ENCODE data around the gene ISCU. TPM values are rescaled to one million over a fixed set of nuclear protein-coding genes. Genes with fewer than 3 reads are reported as not detected.
"Not testable (repeated sequence)": the region's sequence is repeated elsewhere in the genome, so short reads cannot be mapped to it uniquely, and the experiment has no call there.

ISCU gene
- total RNA-seq, 2 experiments from 2014 or later: 103 to 105 TPM

- intact Hi-C loops (cut with micrococcal nuclease): loop anchor here (1.0 kb wide), 1 partner anchor 9 kb away; no protein-coding TSS in a partner anchor
- CTCF ChIA-PET: no interaction called here
- Mint-ChIP-seq H3K27ac (no peak overlapping the region), H3K27me3 (ENCODE audit: low read depth) (no peaks in the 10 kb centered on the region), H3K4me3 (no peak overlapping the region), H3K36me3 (ENCODE audit: low read depth) (peaks cover 23% of the 10 kb centered on the region), H3K9me3 (no peaks in the 10 kb centered on the region), H3K4me1 (ENCODE audit: low read depth) (peaks cover 56% of the 10 kb centered on the region)
- no peak for DNase-seq
Observed at GRCh38 chr12:108551535-108551934, 10.9 kb upstream of the ISCU start.

- intact Hi-C loops (cut with micrococcal nuclease): no loop called here
- Mint-ChIP-seq H3K27me3 (ENCODE audit: low read depth) (no peaks in the 10 kb centered on the region), H3K9me3 (no peaks in the 10 kb centered on the region), H3K4me3 (no peak overlapping the region), H3K4me1 (ENCODE audit: low read depth) (peaks cover 75% of the 10 kb centered on the region), H3K27ac (no peak overlapping the region), H3K36me3 (ENCODE audit: low read depth) (peaks cover 20% of the 10 kb centered on the region)
- CTCF ChIA-PET: no interaction called here
- no peak for DNase-seq
Observed at GRCh38 chr12:108553799-108554198, 8.6 kb upstream of the ISCU start.

- DNase-seq; H3K4me3 Mint-ChIP-seq; H3K27me3 Mint-ChIP-seq (ENCODE audit: low read depth); intact Hi-C loops (cut with micrococcal nuclease); H3K9me3 Mint-ChIP-seq: not testable (repeated sequence)
- H3K27ac Mint-ChIP-seq: peak overlapping the region; percentile 19
- CTCF ChIA-PET: interaction anchor here (0.6 to 1.0 kb wide), 2 partner anchors 21 to 62 kb away, joined by 3 read pairs; no protein-coding TSS in a partner anchor
- H3K4me1 Mint-ChIP-seq (ENCODE audit: low read depth): peaks cover 84% of the 10 kb centered on the region
- H3K36me3 Mint-ChIP-seq (ENCODE audit: low read depth): peaks cover 21% of the 10 kb centered on the region
Observed at GRCh38 chr12:108555383-108555782, 7.0 kb upstream of the ISCU start.

GRCh38 chr12:108559007-108559655 lies 3.3 kb upstream of the ISCU start:
- Mint-ChIP-seq H3K36me3 (ENCODE audit: low read depth) (peaks cover 15% of the 10 kb centered on the region), H3K4me3 (peak overlapping the region; percentile 100), H3K27me3 (ENCODE audit: low read depth) (no peaks in the 10 kb centered on the region), H3K9me3 (no peaks in the 10 kb centered on the region), H3K4me1 (ENCODE audit: low read depth) (peaks cover 56% of the 10 kb centered on the region), H3K27ac (peak overlapping the region; percentile 75)
- intact Hi-C loops (cut with micrococcal nuclease): no loop called here
- CTCF ChIA-PET: interaction anchor here (0.7 to 4.2 kb wide), 4 partner anchors 58 to 246 kb away, joined by 3 to 56 read pairs (median 8); no protein-coding TSS in a partner anchor
- peak; percentile 16 for DNase-seq

GRCh38 chr12:108559748-108560147 lies 2.6 kb upstream of the ISCU start:
- Mint-ChIP-seq H3K4me1 (ENCODE audit: low read depth) (peaks cover 57% of the 10 kb centered on the region), H3K4me3 (peak overlapping the region; percentile 100), H3K9me3 (no peaks in the 10 kb centered on the region), H3K27ac (peak overlapping the region; percentile 100), H3K27me3 (ENCODE audit: low read depth) (no peaks in the 10 kb centered on the region), H3K36me3 (ENCODE audit: low read depth) (peaks cover 16% of the 10 kb centered on the region)
- intact Hi-C loops (cut with micrococcal nuclease): loop anchor here (1.0 to 10.0 kb wide), 4 partner anchors 8 to 1445 kb away; partner anchors contain the start of genes MMAB and MVK
- DNase-seq: peak; percentile 15
- CTCF ChIA-PET: interaction anchor here (0.7 to 4.2 kb wide), 4 partner anchors 57 to 245 kb away, joined by 3 to 56 read pairs (median 4); no protein-coding TSS in a partner anchor

- intact Hi-C loops (cut with micrococcal nuclease): loop anchor here (1.0 to 10.0 kb wide), 4 partner anchors 9 to 1444 kb away; partner anchors contain the start of genes MMAB and MVK
- H3K4me1 Mint-ChIP-seq (ENCODE audit: low read depth): peaks cover 57% of the 10 kb centered on the region
- no peaks in the 10 kb centered on the region for H3K9me3 Mint-ChIP-seq
- H3K36me3 Mint-ChIP-seq (ENCODE audit: low read depth): peaks cover 19% of the 10 kb centered on the region
- no peak for DNase-seq
- H3K27me3 Mint-ChIP-seq (ENCODE audit: low read depth): no peaks in the 10 kb centered on the region
- peak overlapping the region; percentile 100 for H3K27ac Mint-ChIP-seq
- H3K4me3 Mint-ChIP-seq: peak overlapping the region; percentile 100
- CTCF ChIA-PET: interaction anchor here (0.8 to 4.2 kb wide), 4 partner anchors 57 to 103 kb away, joined by 3 to 56 read pairs (median 4); no protein-coding TSS in a partner anchor
Observed at GRCh38 chr12:108560321-108560721, 2.1 kb upstream of the ISCU start.

GRCh38 chr12:108560752-108561719 lies 1.4 kb upstream of the ISCU start, which contains the start of gene SART3:
TSS of gene SART3 (minus strand) at chr12:108561173. CDS start at chr12:108561154, 19 bp downstream.
- CTCF ChIA-PET: interaction anchor here (0.8 to 4.2 kb wide), 5 partner anchors 56 to 103 kb away, joined by 3 to 56 read pairs (median 5); no protein-coding TSS in a partner anchor
- H3K4me1 Mint-ChIP-seq (ENCODE audit: low read depth): peaks cover 58% of the 10 kb centered on the region
- H3K36me3 Mint-ChIP-seq (ENCODE audit: low read depth): peaks cover 25% of the 10 kb centered on the region
- H3K27me3 Mint-ChIP-seq (ENCODE audit: low read depth): no peaks in the 10 kb centered on the region
- intact Hi-C loops (cut with micrococcal nuclease): loop anchor here (1.0 to 10.0 kb wide), 7 partner anchors 8 to 1444 kb away; partner anchors contain the start of genes FICD, MMAB and MVK
- peak within 1 kb of the TSS; percentile 100 for H3K4me3 Mint-ChIP-seq
- peak within 1 kb of the TSS; percentile 100 for H3K27ac Mint-ChIP-seq
- peak; percentile 86 for DNase-seq
- H3K9me3 Mint-ChIP-seq: no peaks in the 10 kb centered on the region

- Mint-ChIP-seq H3K27ac (peak overlapping the region; percentile 100), H3K36me3 (ENCODE audit: low read depth) (peaks cover 30% of the 10 kb centered on the region), H3K27me3 (ENCODE audit: low read depth) (no peaks in the 10 kb centered on the region), H3K9me3 (no peaks in the 10 kb centered on the region), H3K4me3 (peak overlapping the region; percentile 100), H3K4me1 (ENCODE audit: low read depth) (peaks cover 57% of the 10 kb centered on the region)
- intact Hi-C loops (cut with micrococcal nuclease): loop anchor here (1.0 to 10.0 kb wide), 14 partner anchors 7 to 1443 kb away; partner anchors contain the start of genes CORO1C, FICD, MMAB and MVK
- CTCF ChIA-PET: interaction anchor here (1.1 to 4.2 kb wide), 6 partner anchors 11 to 102 kb away, joined by 3 to 56 read pairs (median 6); no protein-coding TSS in a partner anchor
- peak; percentile 20 for DNase-seq
Observed at GRCh38 chr12:108561852-108562347, 496 bp upstream of the ISCU start.

GRCh38 chr12:108563136-108563803 lies 874 bp downstream of the ISCU start:
- Mint-ChIP-seq H3K36me3 (ENCODE audit: low read depth) (peaks cover 40% of the 10 kb centered on the region), H3K27ac (peak overlapping the region; percentile 94), H3K9me3 (no peaks in the 10 kb centered on the region), H3K4me3 (peak overlapping the region; percentile 100), H3K4me1 (ENCODE audit: low read depth) (peaks cover 59% of the 10 kb centered on the region), H3K27me3 (ENCODE audit: low read depth) (no peaks in the 10 kb centered on the region)
- intact Hi-C loops (cut with micrococcal nuclease): loop anchor here (1.0 to 10.0 kb wide), 12 partner anchors 55 to 1442 kb away; partner anchors contain the start of genes ALKBH2, MMAB, MVK and PRDM4
- DNase-seq: peak; percentile 93
- CTCF ChIA-PET: interaction anchor here (0.6 to 11.5 kb wide), 13 partner anchors 10 to 240 kb away, joined by 3 to 306 read pairs (median 5); no protein-coding TSS in a partner anchor

- DNase-seq: no peak
- peaks cover 61% of the 10 kb centered on the region for H3K4me1 Mint-ChIP-seq (ENCODE audit: low read depth)
- no peaks in the 10 kb centered on the region for H3K9me3 Mint-ChIP-seq
- H3K27ac Mint-ChIP-seq: peak overlapping the region; percentile 94
- peak overlapping the region; percentile 100 for H3K4me3 Mint-ChIP-seq
- intact Hi-C loops (cut with micrococcal nuclease): loop anchor here (1.0 to 10.0 kb wide), 12 partner anchors 55 to 1441 kb away; partner anchors contain the start of genes ALKBH2, MMAB, MVK and PRDM4
- CTCF ChIA-PET: interaction anchor here (0.6 to 11.5 kb wide), 10 partner anchors 9 to 239 kb away, joined by 3 to 306 read pairs (median 5); partner anchors contain the start of gene SELPLG
- H3K27me3 Mint-ChIP-seq (ENCODE audit: low read depth): no peaks in the 10 kb centered on the region
- H3K36me3 Mint-ChIP-seq (ENCODE audit: low read depth): peaks cover 43% of the 10 kb centered on the region
Observed at GRCh38 chr12:108563804-108564151, 1.4 kb downstream of the ISCU start.

GRCh38 chr12:108564724-108565123 lies 2.3 kb downstream of the ISCU start:
- peaks cover 61% of the 10 kb centered on the region for H3K4me1 Mint-ChIP-seq (ENCODE audit: low read depth)
- intact Hi-C loops (cut with micrococcal nuclease): loop anchor here (5.0 to 10.0 kb wide), 3 partner anchors 1008 to 1440 kb away; partner anchors contain the start of genes MMAB and MVK
- no peak overlapping the region for H3K4me3 Mint-ChIP-seq
- peaks cover 50% of the 10 kb centered on the region for H3K36me3 Mint-ChIP-seq (ENCODE audit: low read depth)
- no peaks in the 10 kb centered on the region for H3K9me3 Mint-ChIP-seq
- DNase-seq: no peak
- CTCF ChIA-PET: interaction anchor here (0.9 to 11.5 kb wide), 8 partner anchors 8 to 240 kb away, joined by 3 to 306 read pairs (median 6); partner anchors contain the start of gene SELPLG
- peak overlapping the region; percentile 16 for H3K27ac Mint-ChIP-seq
- H3K27me3 Mint-ChIP-seq (ENCODE audit: low read depth): no peaks in the 10 kb centered on the region
